ENCODE data around the gene NDUFAF2.

GRCh38 chr5:61076626-61077025 lies 131.6 kb downstream of the NDUFAF2 start:
- TF ChIP-seq CTCF (tag by site-specific recombination; IDR thresholded peaks at IDR 0.05), result no peak
- no peak for TF ChIP-seq ZNF518A (tag by site-specific recombination; conservative IDR thresholded peaks at IDR 0.05; ENCODE audit: low read depth)
- TF ChIP-seq ZNF639 (tag by site-specific recombination; IDR thresholded peaks at IDR 0.05), result no peak
- TF ChIP-seq ZNF747 (tag by site-specific recombination; IDR thresholded peaks at IDR 0.05), result no peak
- no peak for TF ChIP-seq ZNF324 (tag by site-specific recombination; IDR thresholded peaks at IDR 0.05)
- TF ChIP-seq ZNF302 (tag by site-specific recombination; IDR thresholded peaks at IDR 0.05; ENCODE audit: low read depth), result no peak
- TF ChIP-seq ZSCAN5A (tag by site-specific recombination; IDR thresholded peaks at IDR 0.05), result no peak
- no peak for TF ChIP-seq ZNF558 (tag by site-specific recombination; IDR thresholded peaks at IDR 0.05)
- TF ChIP-seq ZNF629 (tag by site-specific recombination; IDR thresholded peaks at IDR 0.05), result no peak

All from HEK293 (cell line).